Small intestine (tissue), 7 donors: ENCODE data around the gene ANXA10. TPM values are rescaled to one million over a fixed set of nuclear protein-coding genes. Genes with fewer than 3 reads are reported as not detected.

Experiments used
- DNase-seq, 2 donors: peaks; one replicate each; pipeline versions ENCODE4 v3.0.0 to v3.0.0-alpha.2; 2013
- FAIRE-seq: peaks from 2 replicates; lab custom pipeline; 2012; peaks lifted over from hg19 to GRCh38; lab: Jason Lieb, UNC
- H3K27ac ChIP-seq, 3 donors: one replicate each; pipeline ENCODE4 v1.5.1; 2013; ENCODE audit warnings: low read length in 2 of 3, mild to moderate bottlenecking in 2 of 3, control low read depth in 1 of 3, inconsistent platforms in 1 of 3, low read depth in 1 of 3, moderate library complexity in 1 of 3
- H3K27me3 ChIP-seq, 3 donors: one replicate each; pipeline ENCODE4 v1.6.1; 2013; ENCODE audit warnings: low read length in 3 of 3, inconsistent platforms in 1 of 3; ENCODE audit not compliant: control insufficient read depth in 3 of 3, insufficient read depth in 3 of 3
- H3K36me3 ChIP-seq, 3 donors: one replicate each; pipeline ENCODE4 v1.6.1; 2013; ENCODE audit warnings: low read length in 3 of 3, inconsistent platforms in 1 of 3, low read depth in 1 of 3, mild to moderate bottlenecking in 1 of 3, moderate library complexity in 1 of 3; ENCODE audit not compliant: control insufficient read depth in 3 of 3, insufficient read depth in 2 of 3
- H3K4me1 ChIP-seq, 3 donors: one replicate each; pipeline ENCODE4 v1.6.1; 2013; ENCODE audit warnings: low read length in 2 of 3, inconsistent platforms in 1 of 3, low read depth in 1 of 3, mild to moderate bottlenecking in 1 of 3, moderate library complexity in 1 of 3; ENCODE audit not compliant: control insufficient read depth in 3 of 3, insufficient read depth in 2 of 3
- H3K4me3 ChIP-seq, 3 donors: one replicate each; pipeline ENCODE4 v1.5.1; 2013; ENCODE audit warnings: low read length in 3 of 3, control low read depth in 1 of 3, inconsistent platforms in 1 of 3, low read depth in 1 of 3, mild to moderate bottlenecking in 1 of 3, moderate library complexity in 1 of 3
- H3K9me3 ChIP-seq, 2 donors: one replicate each; pipeline ENCODE4 v1.6.1; 2013; ENCODE audit warnings: low read depth in 1 of 2, low read length in 1 of 2; ENCODE audit not compliant: control insufficient read depth in 2 of 2, insufficient read depth in 1 of 2
- WGBS, 3 donors: extraction: QIAGEN DNeasy Blood & Tissue Kit; methylation state at CpG; one replicate each; pipeline ENCODE4 v1.1.7; 2013; 5-methylcytosine and 5-hydroxymethylcytosine counted together
- polyA plus RNA-seq, 4 donors: library from polyadenylated mRNA; stranded (reverse) in 3 of 4; unstranded in 1 of 4; fragments of 200-250 nt in 3 of 4; fragments of 120-200 nt in 1 of 4; gene quantifications; one replicate each; pipeline versions ENCODE4 v1.2.1 to v1.2.3, GENCODE V29; 2013
- donor health status: healthy with polysubstance abuse.
- donor health status: control.
- donor health status: control.
- donor health status: Bipolar disorder and iron deficiency.
- donor health status: healthy.

The ANXA10 gene
- polyA plus RNA-seq, 4 donors = 0.06 to 1.1 TPM; not detected in 2

- no peak overlapping the region for H3K27ac ChIP-seq
- H3K36me3 ChIP-seq = no peaks in the 10 kb centered on the region
- H3K4me1 ChIP-seq = no peaks in the 10 kb centered on the region
- H3K27me3 ChIP-seq = no peaks in the 10 kb centered on the region
- H3K4me3 ChIP-seq = no peak overlapping the region
- H3K9me3 ChIP-seq = no peaks in the 10 kb centered on the region
- FAIRE-seq = no peak
- WGBS, 3 donors = 82 to 89% (median 88%) methylated on average over 8 of the region's 8 CpGs
- DNase-seq = no peak
These were observed 60.6 kb downstream of the ANXA10 start for GRCh38 chr4:168152837-168153500.

GRCh38 chr4:168153596-168154440 lies 61.5 kb downstream of the ANXA10 start:
- WGBS, 3 donors = 2 to 3% (median 2%) methylated on average over 10 of the region's 10 CpGs
- H3K36me3 ChIP-seq = no peaks in the 10 kb centered on the region
- DNase-seq (peak; percentile 72 to 85), FAIRE-seq (no peak)
- no peaks in the 10 kb centered on the region for H3K4me1 ChIP-seq
- no peaks in the 10 kb centered on the region for H3K27me3 ChIP-seq
- no peak overlapping the region for H3K27ac ChIP-seq
- H3K4me3 ChIP-seq = peak overlapping the region in 1 of 3 donors; percentile 5
- H3K9me3 ChIP-seq = no peaks in the 10 kb centered on the region

- Histone ChIP-seq H3K27ac (no peak overlapping the region), H3K4me3 (no peak overlapping the region), H3K36me3 (no peaks in the 10 kb centered on the region), H3K27me3 (no peaks in the 10 kb centered on the region), H3K4me1 (no peaks in the 10 kb centered on the region), H3K9me3 (no peaks in the 10 kb centered on the region)
- FAIRE-seq (no peak), DNase-seq (no peak)
- WGBS, 3 donors = 72 to 78% (median 76%) methylated on average over 6 of the region's 6 CpGs
These were observed 62.4 kb downstream of the ANXA10 start for GRCh38 chr4:168154546-168155277.

- FAIRE-seq (no peak), DNase-seq (no peak)
- no peak overlapping the region for H3K27ac ChIP-seq
- H3K4me3 ChIP-seq = no peak overlapping the region
- H3K4me1 ChIP-seq = no peaks in the 10 kb centered on the region
- no peaks in the 10 kb centered on the region for H3K27me3 ChIP-seq
- no peaks in the 10 kb centered on the region for H3K36me3 ChIP-seq
- peaks cover 0 to 2% of the 10 kb centered on the region in 2 donors for H3K9me3 ChIP-seq
These were observed 70.3 kb downstream of the ANXA10 start for GRCh38 chr4:168162604-168163003.

GRCh38 chr4:168163106-168163505 lies 70.8 kb downstream of the ANXA10 start:
- H3K27ac ChIP-seq = no peak overlapping the region
- H3K4me3 ChIP-seq = no peak overlapping the region
- FAIRE-seq (no peak), DNase-seq (no peak)
- WGBS, 3 donors = 62 to 82% (median 73%) methylated on average over 2 of the region's 2 CpGs
- H3K27me3 ChIP-seq = no peaks in the 10 kb centered on the region
- H3K36me3 ChIP-seq = no peaks in the 10 kb centered on the region
- H3K9me3 ChIP-seq = peaks cover 0 to 2% of the 10 kb centered on the region in 2 donors
- H3K4me1 ChIP-seq = no peaks in the 10 kb centered on the region

GRCh38 chr4:168164045-168164444 lies 71.7 kb downstream of the ANXA10 start:
- DNase-seq = no peak
- FAIRE-seq = no peak
- Histone ChIP-seq H3K4me1 (no peaks in the 10 kb centered on the region), H3K27me3 (no peaks in the 10 kb centered on the region), H3K27ac (no peak overlapping the region), H3K9me3 (peaks cover 0 to 2% of the 10 kb centered on the region in 2 donors), H3K36me3 (no peaks in the 10 kb centered on the region), H3K4me3 (no peak overlapping the region)
- 82 to 87% (median 85%) methylated on average over 3 of the region's 3 CpGs for WGBS, 3 donors

- FAIRE-seq (no peak), DNase-seq (peak in 1 of 2 donors; percentile 14)
- Histone ChIP-seq H3K9me3 (peaks cover 0 to 1% of the 10 kb centered on the region in 2 donors), H3K27me3 (no peaks in the 10 kb centered on the region), H3K27ac (no peak overlapping the region), H3K4me3 (no peak overlapping the region), H3K4me1 (no peaks in the 10 kb centered on the region), H3K36me3 (no peaks in the 10 kb centered on the region)
- WGBS, 3 donors = 12 to 27% (median 18%) methylated on average over 1 of the region's 1 CpG
These were observed 72.7 kb downstream of the ANXA10 start for GRCh38 chr4:168164915-168165548.

- 42 to 59% (median 50%) methylated on average over 6 of the region's 6 CpGs for WGBS, 3 donors
- H3K4me1 ChIP-seq = no peaks in the 10 kb centered on the region
- FAIRE-seq (no peak), DNase-seq (peak in 1 of 2 donors; percentile 16)
- H3K9me3 ChIP-seq = no peaks in the 10 kb centered on the region
- no peak overlapping the region for H3K27ac ChIP-seq
- H3K36me3 ChIP-seq = no peaks in the 10 kb centered on the region
- H3K4me3 ChIP-seq = no peak overlapping the region
- no peaks in the 10 kb centered on the region for H3K27me3 ChIP-seq
These were observed 75.5 kb downstream of the ANXA10 start for GRCh38 chr4:168167714-168168284.
